Astrocyte (in vitro differentiated cells and primary cell): ENCODE data around the gene EBLN1. TPM values are rescaled to one million over a fixed set of nuclear protein-coding genes. Genes with fewer than 3 reads are reported as not detected.
A peak's percentile ranks its signal among the peaks of the same experiment; 100 is the strongest.

Experiments used
- DNase-seq: peaks from one replicate; pipeline ENCODE4 v3.0.0-alpha.2; 2010; ENCODE audit warnings: low read depth
- FAIRE-seq: peaks from 2 replicates; lab custom pipeline; 2011; peaks lifted over from hg19 to GRCh38; lab: Jason Lieb, UNC
- H2AFZ ChIP-seq: 2 replicates; pipeline ENCODE4 v1.6.0; 2012; ENCODE audit warnings: low read depth, low read length, inconsistent platforms
- H3K27ac ChIP-seq: 2 replicates; pipeline ENCODE4 v1.5.1; 2011; ENCODE audit warnings: low read depth, low read length, inconsistent platforms
- H3K27me3 ChIP-seq: 2 replicates; pipeline ENCODE4 v1.6.0; 2011; ENCODE audit warnings: low read length, inconsistent platforms; ENCODE audit not compliant: insufficient read depth
- H3K36me3 ChIP-seq: 2 replicates; pipeline ENCODE4 v1.5.1; 2011; ENCODE audit warnings: low read length, inconsistent platforms; ENCODE audit not compliant: insufficient read depth
- H3K4me1 ChIP-seq: 2 replicates; pipeline ENCODE4 v1.5.1; 2011; ENCODE audit warnings: low read length, inconsistent platforms; ENCODE audit not compliant: insufficient read depth
- H3K4me2 ChIP-seq: 2 replicates; pipeline ENCODE4 v1.6.0; 2012; ENCODE audit warnings: low read length, inconsistent platforms
- H3K4me3 ChIP-seq: 2 replicates; pipeline ENCODE4 v1.5.1; 2011; ENCODE audit warnings: low read depth, mild to moderate bottlenecking, low read length, inconsistent platforms; ENCODE audit not compliant: insufficient read depth
- H3K79me2 ChIP-seq: 2 replicates; pipeline ENCODE4 v1.6.0; 2012; ENCODE audit warnings: mild to moderate bottlenecking, low read length, inconsistent platforms; ENCODE audit not compliant: insufficient read depth
- H3K9ac ChIP-seq: 2 replicates; pipeline ENCODE4 v1.6.0; 2012; ENCODE audit warnings: mild to moderate bottlenecking, low read length, inconsistent platforms
- H3K9me3 ChIP-seq: 2 replicates; pipeline ENCODE4 v1.5.1; 2012; ENCODE audit warnings: low read depth, mild to moderate bottlenecking, low read length, inconsistent platforms; ENCODE audit not compliant: insufficient read depth
- H4K20me1 ChIP-seq: 2 replicates; pipeline ENCODE4 v1.6.0; 2012; ENCODE audit warnings: low read length, inconsistent platforms; ENCODE audit not compliant: insufficient read depth
- H3K27ac Mint-ChIP-seq: one replicate; pipeline ENCODE4 v1.8.0; 2021; ENCODE audit warnings: mild to moderate bottlenecking, mixed read lengths; ENCODE audit not compliant: unreplicated experiment
- H3K27me3 Mint-ChIP-seq: one replicate; pipeline ENCODE4 v1.8.0; 2021; ENCODE audit warnings: low read depth, mixed read lengths; ENCODE audit not compliant: unreplicated experiment
- H3K36me3 Mint-ChIP-seq: one replicate; pipeline ENCODE4 v1.8.0; 2021; ENCODE audit warnings: low read depth, mixed read lengths; ENCODE audit not compliant: unreplicated experiment
- H3K4me1 Mint-ChIP-seq: one replicate; pipeline ENCODE4 v1.8.0; 2021; ENCODE audit warnings: low read depth, mixed read lengths; ENCODE audit not compliant: unreplicated experiment
- H3K4me3 Mint-ChIP-seq: one replicate; pipeline ENCODE4 v1.8.0; 2021; ENCODE audit warnings: mild to moderate bottlenecking, moderate library complexity, mixed read lengths; ENCODE audit not compliant: unreplicated experiment
- H3K9me3 Mint-ChIP-seq: one replicate; pipeline ENCODE4 v1.8.0; 2021; ENCODE audit warnings: mild to moderate bottlenecking, mixed read lengths; ENCODE audit not compliant: unreplicated experiment
- CTCF ChIP-seq: IDR thresholded peaks from 2 replicates; pipeline ENCODE4 v1.5.1; 2011; ENCODE audit warnings: low read depth, mild to moderate bottlenecking, inconsistent platforms, low read length, moderate library complexity; ENCODE audit not compliant: insufficient read depth
- EZH2 ChIP-seq: IDR thresholded peaks from 2 replicates; pipeline ENCODE4 v1.6.1; 2012; ENCODE audit warnings: mild to moderate bottlenecking, low read length, inconsistent platforms; ENCODE audit not compliant: insufficient read depth
- total RNA-seq: library from RNA; stranded (reverse); gene quantifications from 2 replicates; pipeline ENCODE4 v1.2.1, GENCODE V29; 2021

The EBLN1 gene
- total RNA-seq, 1 donor from 2014 or later = not detected

- Mint-ChIP-seq H3K27me3 (peaks cover 8% of the 10 kb centered on the region), H3K36me3 (no peaks in the 10 kb centered on the region), H3K9me3 (no peaks in the 10 kb centered on the region), H3K27ac (no peak overlapping the region), H3K4me1 (no peaks in the 10 kb centered on the region), H3K4me3 (no peak overlapping the region)
- H3K4me1 ChIP-seq = no peaks in the 10 kb centered on the region
- no peak overlapping the region for H3K4me2 ChIP-seq
- H3K79me2 ChIP-seq = no peaks in the 10 kb centered on the region
- H3K36me3 ChIP-seq = no peaks in the 10 kb centered on the region
- no peak for DNase-seq
- H2AFZ ChIP-seq = no peak overlapping the region
- H3K4me3 ChIP-seq = no peak overlapping the region
- TF ChIP-seq EZH2 = no peak
- TF ChIP-seq CTCF = no peak
- H3K27ac ChIP-seq = no peak overlapping the region
- no peaks in the 10 kb centered on the region for H4K20me1 ChIP-seq
- H3K9me3 ChIP-seq = no peaks in the 10 kb centered on the region
- no peak for FAIRE-seq
- no peaks in the 10 kb centered on the region for H3K27me3 ChIP-seq
- H3K9ac ChIP-seq = no peak overlapping the region
These were observed 37.1 kb downstream of the EBLN1 start for GRCh38 chr10:22180724-22181123.

GRCh38 chr10:22174442-22174841 lies 43.4 kb downstream of the EBLN1 start:
- no peak for FAIRE-seq
- no peaks in the 10 kb centered on the region for H3K36me3 Mint-ChIP-seq
- H3K9me3 Mint-ChIP-seq = no peaks in the 10 kb centered on the region

More at GRCh38 chr10:22174442-22174841, 43.4 kb downstream of the EBLN1 start:
- Histone ChIP-seq H3K79me2 (no peaks in the 10 kb centered on the region), H3K27me3 (no peaks in the 10 kb centered on the region), H2AFZ (no peak overlapping the region), H3K4me2 (no peak overlapping the region), H3K9ac (no peak overlapping the region), H3K27ac (no peak overlapping the region), H3K9me3 (no peaks in the 10 kb centered on the region), H3K36me3 (no peaks in the 10 kb centered on the region), H3K4me1 (no peaks in the 10 kb centered on the region), H4K20me1 (no peaks in the 10 kb centered on the region), H3K4me3 (no peak overlapping the region)
- Mint-ChIP-seq H3K4me1 (no peaks in the 10 kb centered on the region), H3K27me3 (no peaks in the 10 kb centered on the region), H3K27ac (no peak overlapping the region), H3K4me3 (no peak overlapping the region)
- TF ChIP-seq EZH2 = no peak
- no peak for TF ChIP-seq CTCF
- DNase-seq = peak; percentile 4
